Hepatocyte (in vitro differentiated cells): ENCODE data around the gene LIAS.

Source experiments
- CTCF ChIP-seq: fragments of 200-600 bp; sonication (generic); IDR thresholded peaks from 2 replicates; pipeline ENCODE4 v1.5.1; 2016; ENCODE audit warnings: antibody characterized with exemption, mild to moderate bottlenecking; ENCODE audit not compliant: poor library complexity
- EZH2 ChIP-seq: fragments of 200-600 bp; sonication (generic); IDR thresholded peaks from 2 replicates; pipeline ENCODE4 v1.6.1; 2016; ENCODE audit warnings: antibody characterized with exemption, mild to moderate bottlenecking, borderline replicate concordance
- EZH2phosphoT487 ChIP-seq: fragments of 200-600 bp; sonication (generic); IDR thresholded peaks from one replicate; pipeline ENCODE4 v1.6.1; 2018; ENCODE audit warnings: antibody characterized with exemption, mild to moderate bottlenecking, low read depth, moderate library complexity; ENCODE audit not compliant: unreplicated experiment, severe bottlenecking

GRCh38 chr4:39469429-39470077, 10.7 kb downstream of the LIAS start:
- TF ChIP-seq CTCF: peak; percentile 97
- no peak for TF ChIP-seq EZH2
- TF ChIP-seq EZH2phosphoT487: no peak
